Fibroblast of gingiva (primary cell): Measurements from ENCODE around the gene NECAB2.

Source experiments
- DNase-seq: peaks from one replicate; pipeline ENCODE4 v3.0.0-alpha.2; 2011; ENCODE audit warnings: low read depth

The NECAB2 gene

DNA sequence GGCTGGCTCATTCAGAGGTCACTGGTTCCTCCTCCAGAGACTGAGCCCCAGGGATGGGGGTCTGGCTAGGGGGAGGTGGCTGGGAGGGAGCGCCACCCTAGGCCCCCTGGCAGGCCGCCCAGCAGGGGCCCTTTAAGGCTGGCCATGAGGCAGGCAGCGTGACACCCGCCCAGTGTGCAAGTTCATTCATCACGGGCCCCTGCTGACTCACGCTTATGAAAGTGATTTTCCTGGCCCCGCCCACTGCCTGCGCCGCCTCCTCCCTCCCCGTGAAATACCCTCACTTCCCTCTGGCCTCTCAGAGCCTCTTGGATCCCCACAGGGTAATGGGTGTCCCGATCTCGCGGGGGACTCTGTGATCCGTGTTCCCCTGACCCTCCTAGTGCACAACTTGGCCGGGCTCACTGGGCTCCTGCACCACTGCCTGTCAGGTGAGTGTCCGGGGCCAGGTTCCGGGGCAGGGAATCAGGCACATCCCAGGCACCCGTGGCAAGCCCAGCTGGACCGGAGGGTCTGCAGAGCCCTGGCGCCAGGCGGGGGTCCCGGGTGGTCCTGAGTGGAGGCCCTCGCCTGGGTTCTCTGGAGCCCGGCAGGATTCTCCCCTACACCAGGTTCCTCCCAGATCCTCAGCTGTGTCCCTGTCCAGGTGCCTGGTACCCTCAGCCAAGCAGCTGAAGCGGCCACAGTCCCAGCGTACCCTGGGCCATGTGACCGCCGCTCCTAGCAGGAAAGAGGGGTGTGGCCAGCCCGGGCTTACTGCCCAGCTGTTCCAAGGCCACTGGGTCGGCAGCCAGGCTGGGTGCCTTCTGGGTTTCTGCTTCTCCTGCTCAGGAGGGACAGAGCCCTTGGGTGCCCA is 14.9 kb upstream of the NECAB2 start, which contains the start of gene OSGIN1:
Gene OSGIN1 (plus strand): TSS at position 301 of the 856 bp plus-strand sequence. CDS start 4,432 bp downstream, outside the sequence.
- peak; percentile 96 for DNase-seq

DNA sequence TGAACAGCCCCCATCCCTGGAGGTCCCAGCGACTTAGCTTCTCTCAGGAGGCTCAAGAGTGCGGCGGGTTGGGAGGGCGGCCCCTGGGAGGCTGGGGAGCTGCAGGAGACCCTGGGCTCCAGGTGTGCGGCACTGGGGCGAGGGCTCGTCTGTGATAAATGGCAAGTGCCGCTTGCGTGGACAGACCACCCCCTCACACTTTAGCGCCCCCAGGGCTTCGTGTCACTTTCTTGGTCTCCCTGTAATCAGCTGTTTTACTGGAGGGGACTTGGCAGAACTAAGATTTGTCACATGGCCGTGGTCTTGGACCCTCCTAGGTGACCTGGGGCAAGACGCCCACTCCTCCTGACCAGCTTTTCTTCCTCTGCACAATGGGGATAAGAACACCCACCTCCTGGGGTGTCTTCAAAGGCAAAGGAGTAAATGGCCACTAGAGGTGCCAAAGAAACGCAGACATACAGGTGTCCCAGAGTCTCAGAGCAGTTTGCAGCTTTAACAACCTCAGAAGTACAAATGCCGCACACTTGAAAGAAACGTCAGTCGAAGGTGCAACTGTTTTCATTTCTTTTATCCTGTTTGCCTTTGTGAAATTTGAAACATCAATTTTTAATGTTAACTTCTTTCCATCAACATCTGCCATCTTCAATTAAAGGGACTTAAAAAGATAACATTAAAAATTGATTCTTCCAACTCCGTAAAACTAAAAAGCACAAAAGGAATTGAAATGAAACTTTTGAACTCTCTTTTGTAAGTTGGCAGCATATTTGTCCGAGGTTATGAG is 14.1 kb upstream of the NECAB2 start:
- DNase-seq = no peak

DNA sequence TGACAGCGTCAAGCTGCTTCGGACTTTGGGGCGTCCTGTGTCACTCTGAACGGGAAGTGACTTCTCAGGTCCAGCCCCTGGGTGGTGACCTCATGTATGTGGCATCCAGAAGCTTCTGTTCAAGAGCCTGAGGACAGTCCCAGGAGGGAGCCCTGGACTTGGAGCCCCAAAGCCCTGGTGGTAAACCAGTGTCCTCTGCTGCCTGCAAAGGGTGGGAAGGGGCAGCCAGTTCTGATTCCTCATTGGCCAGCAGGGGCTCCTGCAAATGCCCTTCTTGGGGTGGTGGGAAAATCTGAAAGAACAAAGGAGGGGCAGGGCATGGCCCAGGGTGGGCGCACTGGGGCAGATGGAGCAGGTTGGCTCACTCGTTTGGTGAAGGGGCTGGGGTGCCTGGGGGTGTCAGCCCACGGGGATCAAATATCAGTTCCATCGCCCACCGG is 13.4 kb upstream of the NECAB2 start:
- peak; percentile 61 for DNase-seq

DNA sequence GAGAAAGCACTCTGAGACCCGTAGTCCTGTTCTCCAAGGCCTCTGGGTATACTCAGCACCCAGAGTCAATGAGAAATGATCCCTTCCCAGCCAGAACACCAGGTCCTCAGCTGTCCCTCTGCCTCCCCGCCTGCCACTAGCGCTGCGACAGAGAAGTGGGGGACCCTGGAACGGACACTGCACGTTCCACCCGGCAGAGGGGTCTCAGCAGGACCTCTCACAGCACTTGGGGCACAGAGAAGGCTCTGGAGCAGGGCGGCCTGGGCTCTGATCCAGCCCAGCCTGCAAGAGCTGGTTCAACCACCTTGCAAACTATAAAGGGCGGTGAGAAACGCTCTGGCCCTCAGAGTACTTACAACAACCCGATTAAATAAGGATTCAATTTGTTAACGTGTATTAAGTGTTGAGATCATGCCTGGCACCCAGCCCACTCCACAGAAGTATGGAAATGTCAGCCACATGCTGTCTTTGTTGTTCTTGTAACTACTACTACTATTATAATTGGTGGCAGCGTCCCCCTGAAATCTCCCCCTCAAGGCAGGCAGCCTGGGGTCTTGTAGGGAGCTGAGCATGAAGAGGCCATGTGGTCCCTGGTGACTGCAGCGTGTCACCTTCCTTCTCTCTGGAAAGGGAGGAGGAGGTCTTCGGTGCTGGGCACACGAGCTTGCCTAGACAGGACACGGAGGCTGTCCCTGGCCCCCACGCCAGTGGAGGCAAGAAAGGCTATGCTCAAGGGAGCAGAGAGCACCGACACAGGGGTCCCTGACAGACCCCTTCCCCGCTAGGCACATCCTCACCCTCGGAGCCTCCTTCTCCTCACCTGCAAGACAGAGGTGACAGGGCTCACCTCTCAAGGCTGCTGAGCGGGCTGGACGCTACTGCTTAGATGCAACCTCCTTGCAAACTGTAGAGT is 12.6 kb upstream of the NECAB2 start:
- DNase-seq = peak; percentile 58

DNA sequence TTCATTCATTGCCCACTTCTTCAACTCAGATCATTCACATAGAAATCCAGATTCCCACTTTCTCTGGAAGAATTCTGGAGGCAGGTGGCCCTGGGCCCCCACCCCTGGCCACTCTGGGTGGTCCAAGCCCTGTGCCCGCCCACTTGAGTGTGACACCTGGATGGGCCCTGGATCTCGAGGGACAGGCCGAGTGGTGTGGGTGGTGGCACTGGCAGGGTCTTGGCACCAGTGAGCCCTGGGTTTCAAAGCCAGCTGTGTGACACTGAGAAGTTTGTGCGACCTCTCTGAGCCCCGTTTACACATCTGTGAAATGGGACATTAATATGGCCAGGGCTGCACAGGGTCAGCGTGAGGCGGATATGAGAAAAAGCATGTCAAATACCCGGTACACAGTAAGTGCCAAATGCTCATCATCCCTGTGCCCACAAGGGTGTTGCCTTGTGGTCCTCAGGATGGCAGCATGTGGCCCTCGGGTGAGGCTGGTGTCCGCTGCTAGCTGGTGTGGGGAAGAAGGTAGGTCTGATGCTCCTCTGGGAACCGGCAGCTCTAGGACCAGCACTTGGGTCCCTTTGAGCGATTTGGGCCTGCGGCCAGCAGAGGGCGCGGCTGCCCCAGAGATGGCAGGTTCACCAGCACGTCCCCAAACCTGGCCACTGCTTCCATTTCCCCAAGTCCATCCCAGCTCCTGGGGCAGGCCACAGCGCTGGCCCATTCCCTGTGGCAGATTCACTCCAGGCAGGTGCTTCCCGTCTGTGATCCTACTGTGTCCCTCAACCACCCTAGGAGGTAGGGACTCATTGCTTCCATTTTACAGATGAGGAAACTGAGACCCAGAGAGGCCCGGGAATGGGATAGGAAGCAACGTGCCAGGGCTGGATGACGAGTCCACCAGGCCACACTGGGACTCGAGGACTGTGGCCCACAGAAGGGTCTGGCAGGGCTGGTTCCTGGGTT is 11.4 kb upstream of the NECAB2 start:
- peak; percentile 53 for DNase-seq

DNA sequence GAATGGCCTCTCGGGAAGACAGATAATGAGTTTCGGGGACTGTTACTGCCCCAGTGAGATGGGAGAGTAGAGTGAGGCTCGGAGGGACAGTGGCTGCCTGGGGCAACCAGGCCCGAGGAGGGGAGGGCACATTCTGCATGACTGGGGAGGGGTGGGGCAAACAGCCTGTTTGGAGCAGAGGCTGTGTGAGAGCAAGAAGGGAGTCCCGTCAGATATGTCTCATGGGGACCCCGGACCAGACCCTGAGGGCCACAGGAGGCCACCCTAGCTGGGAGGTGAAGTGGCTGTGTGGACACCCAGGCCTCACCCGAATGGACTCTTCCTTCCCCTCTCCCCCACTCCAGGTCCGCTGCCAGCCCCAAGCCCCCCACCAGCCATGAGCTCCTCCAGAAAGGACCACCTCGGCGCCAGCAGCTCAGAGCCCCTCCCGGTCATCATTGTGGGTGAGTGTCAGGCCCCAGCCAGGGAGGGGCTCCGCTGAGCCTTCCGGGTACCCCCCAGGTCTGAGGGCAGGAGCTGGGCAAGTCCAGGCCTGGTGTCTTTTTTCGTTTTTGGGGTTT is 10.7 kb upstream of the NECAB2 start:
- no peak for DNase-seq

DNA sequence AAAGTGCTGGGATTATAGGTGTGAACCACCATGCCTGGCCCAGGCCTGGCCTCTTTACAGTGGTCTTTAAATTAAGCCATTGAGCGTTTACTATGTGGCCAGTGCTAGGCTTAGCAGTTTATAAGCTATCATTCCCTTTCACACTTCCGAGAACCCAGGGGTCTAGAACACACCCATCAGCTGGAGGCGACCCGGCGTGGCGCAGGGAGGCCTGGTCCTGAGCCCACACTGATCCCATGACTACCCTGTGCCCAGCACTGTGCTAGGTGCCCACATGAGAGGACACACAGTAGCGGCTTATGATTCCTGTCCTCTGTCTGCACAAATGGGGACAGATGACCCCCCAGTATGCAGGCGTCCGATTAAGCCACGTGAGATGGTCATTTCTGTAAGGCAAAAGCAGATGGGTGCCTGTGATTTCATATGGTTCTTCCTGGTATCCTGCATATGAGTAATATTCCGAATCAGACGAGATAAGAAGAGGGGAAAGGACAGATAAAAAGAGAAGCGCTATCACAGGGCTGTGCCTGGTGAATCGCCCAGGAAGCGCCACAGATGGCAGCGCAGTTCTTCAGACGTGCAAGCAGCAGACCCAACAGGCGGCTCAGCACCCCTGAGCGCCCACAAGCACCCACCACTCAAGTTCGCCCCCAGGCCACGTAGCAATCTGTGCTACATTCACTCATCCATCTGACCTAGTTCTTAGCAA is 9.8 kb upstream of the NECAB2 start:
- no peak for DNase-seq

DNA sequence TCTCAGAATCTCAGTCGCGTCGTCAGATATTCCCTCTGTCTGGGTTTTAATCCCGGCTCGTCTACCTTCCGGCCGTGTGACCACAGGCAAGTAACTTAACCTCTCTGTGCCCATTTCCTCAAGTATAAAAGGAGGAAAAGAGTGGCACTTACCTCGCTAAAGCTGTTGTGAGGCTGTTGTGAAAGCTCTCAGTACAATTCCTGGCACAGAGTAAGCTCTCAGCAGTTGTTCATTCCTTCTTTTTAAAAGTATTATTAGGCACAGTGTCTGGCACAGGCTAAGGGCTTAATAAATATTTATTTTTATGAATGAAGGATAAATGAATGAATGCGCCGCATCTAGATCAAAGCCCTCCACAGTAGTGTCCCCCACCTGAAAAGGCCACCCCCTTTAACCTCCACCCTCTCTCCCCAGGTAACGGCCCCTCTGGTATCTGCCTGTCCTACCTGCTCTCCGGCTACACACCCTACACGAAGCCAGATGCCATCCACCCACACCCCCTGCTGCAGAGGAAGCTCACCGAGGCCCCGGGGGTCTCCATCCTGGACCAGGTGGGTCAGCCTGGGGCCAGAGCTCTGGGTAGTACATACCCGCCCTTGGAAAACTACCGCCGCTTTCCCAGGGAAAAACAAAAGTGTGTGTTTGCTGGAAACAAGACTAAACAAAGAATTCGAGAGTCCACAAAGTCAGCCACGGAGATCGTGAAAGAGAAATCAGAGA is 9.0 kb upstream of the NECAB2 start:
- DNase-seq = no peak

DNA sequence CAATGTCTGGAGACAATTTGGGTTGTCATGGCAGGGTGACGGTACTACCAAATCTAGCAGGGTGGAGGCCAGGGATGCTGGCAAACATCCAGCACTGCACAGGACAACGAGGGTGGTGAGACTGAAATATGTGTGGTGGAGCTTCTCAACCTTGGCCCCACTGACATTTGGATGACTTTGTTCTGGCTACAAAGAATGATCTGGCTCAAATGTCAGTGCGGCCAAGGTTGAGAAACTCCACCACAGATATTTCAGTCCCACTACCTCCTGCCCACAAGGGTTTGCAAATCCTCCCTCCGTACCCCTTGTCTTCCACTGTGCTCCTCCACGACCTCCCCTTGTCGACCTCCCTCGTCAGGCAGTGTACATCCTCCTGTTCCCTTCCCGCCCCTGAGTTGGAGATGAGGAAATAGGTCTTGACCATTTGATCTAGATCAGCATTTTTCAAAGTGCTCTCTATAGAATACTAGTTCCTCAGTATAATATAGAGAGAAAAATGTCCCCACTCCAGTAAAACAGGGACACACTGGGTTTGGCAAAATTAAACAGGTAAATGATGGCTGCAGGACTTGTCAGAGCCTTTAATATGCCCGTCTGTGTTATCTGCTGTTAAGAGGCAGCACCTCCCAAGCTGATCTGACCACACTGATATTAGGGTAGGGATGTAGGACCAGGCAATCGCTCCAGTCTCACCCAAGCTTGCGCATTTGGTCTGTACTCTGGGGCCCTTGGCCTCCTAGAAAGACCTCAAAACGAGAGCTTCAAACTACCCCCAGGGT is 8.2 kb upstream of the NECAB2 start:
- no peak for DNase-seq

DNA sequence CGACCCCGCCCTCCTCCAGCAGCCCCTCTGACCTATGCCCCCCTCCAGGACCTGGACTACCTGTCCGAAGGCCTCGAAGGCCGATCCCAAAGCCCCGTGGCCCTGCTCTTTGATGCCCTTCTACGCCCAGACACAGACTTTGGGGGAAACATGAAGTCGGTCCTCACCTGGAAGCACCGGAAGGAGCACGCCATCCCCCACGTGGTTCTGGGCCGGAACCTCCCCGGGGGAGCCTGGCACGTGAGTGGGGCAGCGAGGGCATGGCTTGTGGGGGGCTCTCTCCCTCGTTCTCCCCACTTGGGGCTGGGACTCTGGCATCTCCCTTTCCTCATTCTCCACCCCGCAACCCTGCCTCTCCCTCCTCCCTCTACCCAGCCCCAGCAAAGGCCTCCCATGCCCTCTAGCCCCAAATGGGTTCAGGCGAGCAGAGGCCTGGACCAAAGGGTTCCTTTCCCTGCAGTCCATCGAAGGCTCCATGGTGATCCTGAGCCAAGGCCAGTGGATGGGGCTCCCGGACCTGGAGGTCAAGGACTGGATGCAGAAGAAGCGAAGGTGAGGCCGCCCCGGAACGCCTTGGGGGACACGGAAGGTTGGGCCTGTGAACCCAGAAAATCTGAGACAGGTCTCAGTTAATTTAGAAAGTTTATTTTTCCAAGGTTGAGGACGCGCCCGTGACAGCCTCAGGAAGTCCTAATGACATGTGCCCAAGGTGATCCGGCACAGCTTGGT is 7.4 kb upstream of the NECAB2 start:
- no peak for DNase-seq

DNA sequence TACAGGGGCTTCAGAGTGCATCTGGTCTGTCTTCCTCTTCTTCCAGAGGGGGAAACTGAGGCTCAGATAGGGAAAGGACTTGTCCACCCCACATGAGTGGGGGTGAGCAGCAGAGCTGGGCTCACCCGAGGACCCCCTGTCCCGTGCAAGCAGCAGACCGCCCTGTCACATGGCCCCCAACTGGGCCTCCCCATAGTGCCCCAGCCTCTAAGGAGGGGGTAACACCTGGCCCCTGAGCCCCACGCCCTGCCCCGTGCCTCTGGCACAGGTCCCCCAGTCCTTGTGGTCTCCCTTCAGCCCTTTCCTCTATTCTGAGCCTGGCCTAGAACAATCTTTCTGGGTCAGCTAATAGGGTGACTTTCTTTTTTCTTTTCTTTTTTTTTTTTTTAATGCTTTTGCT is 6.5 kb upstream of the NECAB2 start:
- DNase-seq = no peak

DNA sequence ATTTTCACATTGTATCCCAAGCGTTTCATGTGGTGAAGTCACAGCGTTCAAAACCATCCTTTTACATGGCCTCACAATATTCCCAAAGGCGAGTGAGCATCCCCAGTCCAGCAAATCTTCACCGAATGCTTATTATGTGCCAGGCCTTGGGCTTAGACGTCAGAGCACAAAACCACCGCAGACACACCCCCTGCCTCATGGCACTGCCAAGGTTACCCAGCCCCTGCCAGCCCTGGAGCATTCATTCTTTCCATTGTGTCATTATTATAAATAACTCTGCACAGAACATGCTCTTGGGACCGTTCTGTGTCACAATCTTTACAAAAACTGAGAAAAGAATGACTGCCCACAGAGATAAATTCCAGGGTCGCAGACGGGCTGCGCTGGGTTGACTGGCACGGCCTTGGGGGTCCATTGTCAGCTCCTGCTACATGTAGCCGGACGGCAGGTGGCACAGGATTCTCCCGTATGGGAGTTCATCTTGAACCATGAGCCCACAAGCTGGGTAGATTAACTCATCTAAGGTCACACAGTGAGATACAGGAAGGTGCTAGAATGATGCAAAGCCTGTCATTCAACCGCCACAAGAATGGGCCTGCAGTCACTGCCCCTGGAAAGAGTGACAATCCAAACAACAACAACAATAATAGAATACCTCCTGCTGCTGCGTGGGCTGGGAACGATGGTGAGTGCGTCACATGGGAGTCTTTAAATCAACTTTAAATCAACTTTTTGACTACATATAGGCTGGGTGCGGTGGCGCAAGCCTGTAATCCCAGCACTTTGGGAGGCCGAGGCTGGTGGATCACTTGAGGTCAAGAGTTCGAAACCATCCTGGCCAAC is 4.5 kb upstream of the NECAB2 start:
- peak; percentile 54 for DNase-seq

DNA sequence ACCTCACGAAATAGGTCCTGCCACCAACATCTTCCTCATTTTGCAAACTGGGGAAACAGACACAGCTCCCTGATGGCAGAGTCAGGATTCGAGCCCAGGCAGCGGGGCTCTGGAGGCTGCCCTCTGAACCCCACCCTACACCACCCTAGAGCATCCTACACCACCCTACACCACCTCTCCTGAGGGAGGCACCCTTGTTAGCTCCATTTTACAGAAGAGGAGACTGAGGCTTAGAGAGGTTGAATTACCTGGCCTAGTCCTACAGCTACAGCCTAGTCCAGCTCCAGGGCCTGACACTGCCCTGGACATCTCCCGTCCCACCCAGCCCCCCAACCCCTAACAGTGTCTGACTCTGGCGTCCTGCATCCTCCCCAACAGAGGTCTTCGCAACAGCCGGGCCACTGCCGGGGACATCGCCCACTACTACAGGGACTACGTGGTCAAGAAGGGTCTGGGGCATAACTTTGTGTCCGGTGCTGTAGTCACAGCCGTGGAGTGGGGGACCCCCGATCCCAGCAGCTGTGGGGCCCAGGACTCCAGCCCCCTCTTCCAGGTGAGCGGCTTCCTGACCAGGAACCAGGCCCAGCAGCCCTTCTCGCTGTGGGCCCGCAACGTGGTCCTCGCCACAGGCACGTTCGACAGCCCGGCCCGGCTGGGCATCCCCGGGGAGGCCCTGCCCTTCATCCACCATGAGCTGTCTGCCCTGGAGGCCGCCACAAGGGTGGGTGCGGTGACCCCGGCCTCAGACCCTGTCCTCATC is 3.2 kb upstream of the NECAB2 start:
- DNase-seq = no peak

DNA sequence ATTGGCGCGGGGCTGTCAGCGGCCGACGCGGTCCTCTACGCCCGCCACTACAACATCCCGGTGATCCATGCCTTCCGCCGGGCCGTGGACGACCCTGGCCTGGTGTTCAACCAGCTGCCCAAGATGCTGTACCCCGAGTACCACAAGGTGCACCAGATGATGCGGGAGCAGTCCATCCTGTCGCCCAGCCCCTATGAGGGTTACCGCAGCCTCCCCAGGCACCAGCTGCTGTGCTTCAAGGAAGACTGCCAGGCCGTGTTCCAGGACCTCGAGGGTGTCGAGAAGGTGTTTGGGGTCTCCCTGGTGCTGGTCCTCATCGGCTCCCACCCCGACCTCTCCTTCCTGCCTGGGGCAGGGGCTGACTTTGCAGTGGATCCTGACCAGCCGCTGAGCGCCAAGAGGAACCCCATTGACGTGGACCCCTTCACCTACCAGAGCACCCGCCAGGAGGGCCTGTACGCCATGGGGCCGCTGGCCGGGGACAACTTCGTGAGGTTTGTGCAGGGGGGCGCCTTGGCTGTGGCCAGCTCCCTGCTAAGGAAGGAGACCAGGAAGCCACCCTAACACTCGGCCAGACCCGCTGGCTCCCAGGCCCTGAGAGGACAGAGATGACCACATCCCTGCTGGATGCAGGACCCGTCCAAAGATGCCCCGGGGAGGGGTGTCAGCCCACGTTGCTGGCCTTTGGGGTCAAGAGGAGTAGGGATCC is 2.4 kb upstream of the NECAB2 start:
- no peak for DNase-seq

DNA sequence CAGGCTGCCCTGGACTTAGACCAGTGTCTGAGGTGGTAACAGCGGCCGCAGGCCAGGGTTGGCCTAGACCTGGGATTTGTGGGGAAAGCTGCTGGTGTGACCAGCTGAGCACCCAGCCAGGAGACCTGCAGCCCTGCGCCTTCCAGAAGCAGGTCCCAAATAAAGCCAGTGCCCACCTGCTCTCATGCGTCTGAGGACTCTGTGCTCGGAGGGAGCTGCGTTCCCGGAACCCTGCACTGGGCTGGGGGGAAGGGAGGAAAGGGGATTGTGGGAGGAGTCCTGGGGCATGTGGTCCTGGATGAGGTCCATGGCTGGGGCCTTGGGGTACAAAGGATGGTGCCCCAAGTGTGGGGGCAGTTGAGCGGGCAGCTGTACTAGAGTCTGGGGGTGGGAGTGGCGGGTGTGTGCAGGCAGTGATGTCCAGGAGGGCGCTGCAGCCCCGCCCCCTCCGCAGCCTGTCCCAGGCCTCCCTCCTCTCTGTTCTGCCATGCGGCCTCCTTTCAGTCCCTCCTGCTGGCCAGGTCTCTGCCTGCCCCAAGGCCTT is 1.8 kb upstream of the NECAB2 start:
- DNase-seq = no peak
